ENCODE data around the gene KCNQ5.

DNA sequence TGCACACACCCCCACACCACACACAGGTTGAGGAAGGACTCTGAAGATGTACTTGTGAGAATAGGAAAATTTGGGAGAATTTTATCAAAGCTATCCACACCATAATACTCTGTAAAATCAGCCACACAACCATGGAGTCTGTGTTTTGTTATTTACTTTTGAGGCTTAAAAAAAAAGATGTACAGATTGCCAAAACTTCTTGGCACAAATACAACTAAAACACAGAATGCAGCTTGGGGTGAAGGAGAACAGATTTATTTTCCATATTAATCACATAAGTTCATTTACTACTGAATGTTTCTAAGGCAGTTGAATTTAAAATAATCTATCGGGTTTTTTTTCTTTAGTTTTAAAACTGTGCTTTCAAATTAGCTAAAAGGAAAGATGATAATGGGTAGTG, 32.8 kb upstream of the KCNQ5 start:
- TF ChIP-seq, protein P1, sequence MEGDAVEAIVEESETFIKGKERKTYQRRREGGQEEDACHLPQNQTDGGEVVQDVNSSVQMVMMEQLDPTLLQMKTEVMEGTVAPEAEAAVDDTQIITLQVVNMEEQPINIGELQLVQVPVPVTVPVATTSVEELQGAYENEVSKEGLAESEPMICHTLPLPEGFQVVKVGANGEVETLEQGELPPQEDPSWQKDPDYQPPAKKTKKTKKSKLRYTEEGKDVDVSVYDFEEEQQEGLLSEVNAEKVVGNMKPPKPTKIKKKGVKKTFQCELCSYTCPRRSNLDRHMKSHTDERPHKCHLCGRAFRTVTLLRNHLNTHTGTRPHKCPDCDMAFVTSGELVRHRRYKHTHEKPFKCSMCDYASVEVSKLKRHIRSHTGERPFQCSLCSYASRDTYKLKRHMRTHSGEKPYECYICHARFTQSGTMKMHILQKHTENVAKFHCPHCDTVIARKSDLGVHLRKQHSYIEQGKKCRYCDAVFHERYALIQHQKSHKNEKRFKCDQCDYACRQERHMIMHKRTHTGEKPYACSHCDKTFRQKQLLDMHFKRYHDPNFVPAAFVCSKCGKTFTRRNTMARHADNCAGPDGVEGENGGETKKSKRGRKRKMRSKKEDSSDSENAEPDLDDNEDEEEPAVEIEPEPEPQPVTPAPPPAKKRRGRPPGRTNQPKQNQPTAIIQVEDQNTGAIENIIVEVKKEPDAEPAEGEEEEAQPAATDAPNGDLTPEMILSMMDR (IDR thresholded peaks at IDR 0.05): no peak
- no peak for TF ChIP-seq EP300 (IDR thresholded peaks at IDR 0.05; ENCODE audit: low read depth)
- no peak for TF ChIP-seq POLR2A (IDR thresholded peaks at IDR 0.05)

Measured in transverse colon (tissue), 3 donors.